ENCODE measurements around the gene PID1.

DNA sequence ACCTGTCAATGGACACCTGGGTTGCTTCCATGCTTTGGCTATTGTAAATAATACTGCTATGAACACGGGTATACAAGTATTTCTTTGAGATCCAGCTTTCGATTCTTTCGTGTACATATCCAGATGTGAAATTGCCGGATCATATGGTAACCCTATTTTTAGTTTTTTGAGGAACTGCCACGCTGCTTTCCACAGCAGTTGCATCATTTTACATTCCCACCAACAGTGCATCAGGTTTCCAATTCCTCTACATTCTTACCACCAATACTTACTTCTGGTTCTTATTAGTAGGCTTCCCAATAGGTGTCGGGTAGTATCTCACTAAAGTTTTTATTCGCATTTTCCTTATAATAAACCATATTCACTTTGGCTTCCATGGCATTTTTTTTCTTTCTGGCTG, 69.6 kb downstream of the PID1 start:
- TF ChIP-seq, protein P1, sequence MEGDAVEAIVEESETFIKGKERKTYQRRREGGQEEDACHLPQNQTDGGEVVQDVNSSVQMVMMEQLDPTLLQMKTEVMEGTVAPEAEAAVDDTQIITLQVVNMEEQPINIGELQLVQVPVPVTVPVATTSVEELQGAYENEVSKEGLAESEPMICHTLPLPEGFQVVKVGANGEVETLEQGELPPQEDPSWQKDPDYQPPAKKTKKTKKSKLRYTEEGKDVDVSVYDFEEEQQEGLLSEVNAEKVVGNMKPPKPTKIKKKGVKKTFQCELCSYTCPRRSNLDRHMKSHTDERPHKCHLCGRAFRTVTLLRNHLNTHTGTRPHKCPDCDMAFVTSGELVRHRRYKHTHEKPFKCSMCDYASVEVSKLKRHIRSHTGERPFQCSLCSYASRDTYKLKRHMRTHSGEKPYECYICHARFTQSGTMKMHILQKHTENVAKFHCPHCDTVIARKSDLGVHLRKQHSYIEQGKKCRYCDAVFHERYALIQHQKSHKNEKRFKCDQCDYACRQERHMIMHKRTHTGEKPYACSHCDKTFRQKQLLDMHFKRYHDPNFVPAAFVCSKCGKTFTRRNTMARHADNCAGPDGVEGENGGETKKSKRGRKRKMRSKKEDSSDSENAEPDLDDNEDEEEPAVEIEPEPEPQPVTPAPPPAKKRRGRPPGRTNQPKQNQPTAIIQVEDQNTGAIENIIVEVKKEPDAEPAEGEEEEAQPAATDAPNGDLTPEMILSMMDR (IDR thresholded peaks at IDR 0.05; ENCODE audit: insufficient read depth, low read length), result no peak
- no peak for TF ChIP-seq POLR2AphosphoS5 (IDR thresholded peaks at IDR 0.05; ENCODE audit: low read depth)
